RWPE1 (cell line): ENCODE data around the gene SF3A1.

ENCODE experiments used
- CTCF ChIA-PET: fragments of 350-600 bp; sonication (Branson Sonifier 250); formaldehyde crosslinking; extraction: SDS; loops from one replicate; lab custom pipeline; 2021; lab: Yijun Ruan, JAX
- POLR2A ChIA-PET: fragments of 400-600 bp; formaldehyde crosslinking; extraction: SDS; loops from one replicate; lab custom pipeline; 2020; ENCODE audit warnings: antibody characterized with exemption; ENCODE audit not compliant: low non-redundant PET; lab: Yijun Ruan, JAX
- DNase-seq: peaks from one replicate; pipeline ENCODE4 v3.0.0; 2012; ENCODE audit warnings: low spot score
- H3K27ac ChIP-seq: fragments of 450-650 bp; 2 replicates; pipeline ENCODE4 v1.5.1; 2017
- CTCF ChIP-seq: fragments of 450-650 bp; conservative IDR thresholded peaks from 2 replicates; pipeline ENCODE4 v1.5.1; 2017; ENCODE audit warnings: low read depth, mild to moderate bottlenecking

Gene SF3A1

GRCh38 chr22:30357236-30357570, 509 bp upstream of the SF3A1 start:
- DNase-seq = no peak
- no peak for TF ChIP-seq CTCF
- H3K27ac ChIP-seq = peak overlapping the region; percentile 87
- ChIA-PET POLR2A (interaction anchor here (0.6 kb wide), 1 partner anchor 61 kb away, joined by 3 read pairs; no protein-coding TSS in a partner anchor), CTCF (no interaction called here)

DNA sequence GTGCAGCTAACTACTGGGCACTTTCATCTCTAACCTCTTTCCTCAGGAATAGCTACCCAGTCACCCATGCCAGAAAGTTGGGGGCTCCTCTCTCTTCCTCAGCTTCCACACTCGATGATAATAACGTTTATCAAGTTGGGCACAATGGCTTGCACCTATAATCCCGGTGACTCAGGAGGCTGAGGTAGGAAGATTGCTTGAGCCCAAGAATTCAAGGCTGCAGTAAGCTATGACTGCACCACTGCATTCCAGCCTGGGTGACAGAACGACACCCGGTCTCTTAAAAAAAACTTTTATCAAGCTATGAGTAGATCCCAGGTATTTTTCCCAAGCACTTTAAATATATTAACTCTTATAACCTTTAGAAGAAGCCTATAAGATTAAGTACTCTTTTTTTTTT, 2.0 kb downstream of the SF3A1 start:
- H3K27ac ChIP-seq = no peak overlapping the region
- ChIA-PET POLR2A (no interaction called here), CTCF (interaction anchor here (0.6 kb wide), 2 partner anchors 95 to 531 kb away, joined by 3 to 5 read pairs; no protein-coding TSS in a partner anchor)
- TF ChIP-seq CTCF = no peak
- no peak for DNase-seq

- H3K27ac ChIP-seq = no peak overlapping the region
- CTCF ChIA-PET = interaction anchor here (0.6 kb wide), 1 partner anchor 36 kb away, joined by 3 read pairs; the partner anchor contains the start of gene RNF215
- POLR2A ChIA-PET = no interaction called here
- no peak for DNase-seq
- no peak for TF ChIP-seq CTCF
Observed at GRCh38 chr22:30351226-30351625, 5.5 kb downstream of the SF3A1 start.

DNA sequence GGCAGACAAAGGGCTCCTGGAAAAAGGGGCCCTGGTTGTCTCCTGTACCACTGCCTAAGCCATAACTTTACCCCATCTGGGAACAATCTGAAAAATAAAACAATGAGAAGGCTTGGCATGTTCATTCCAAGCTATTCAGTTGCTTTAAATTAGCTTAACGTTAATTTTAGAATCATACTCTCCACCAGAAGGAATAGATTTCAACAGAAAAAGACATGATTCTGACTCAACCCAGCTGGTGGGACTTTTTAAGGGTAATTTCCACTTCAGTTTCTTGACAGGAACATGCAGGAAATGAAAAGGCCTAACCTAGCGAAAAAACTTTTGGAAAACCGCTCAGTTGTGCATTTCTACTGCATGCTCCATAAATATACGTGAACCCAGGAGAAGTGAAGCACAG, 7.9 kb downstream of the SF3A1 start:
- H3K27ac ChIP-seq = no peak overlapping the region
- TF ChIP-seq CTCF = no peak
- ChIA-PET CTCF (no interaction called here), POLR2A (no interaction called here)
- DNase-seq = no peak

DNA sequence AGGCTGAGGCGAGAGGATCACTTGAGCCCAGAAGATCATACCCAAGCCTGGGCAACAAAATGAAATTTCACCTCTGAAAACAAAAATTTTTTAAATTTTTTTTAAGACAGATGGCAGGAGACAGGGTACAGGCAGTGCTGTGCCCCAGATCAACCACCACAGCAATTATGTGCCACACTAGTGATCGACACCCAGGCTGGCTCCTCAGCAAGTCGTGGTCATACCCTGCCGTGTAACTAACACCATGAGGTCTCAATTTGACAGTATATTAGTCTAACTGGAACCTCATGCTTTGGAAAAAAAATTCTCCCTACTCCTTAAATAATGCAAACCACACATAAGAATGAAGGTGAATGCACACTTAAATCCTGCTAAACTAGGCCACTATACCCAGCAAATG, 8.3 kb downstream of the SF3A1 start:
- CTCF ChIA-PET = no interaction called here
- no peak for DNase-seq
- H3K27ac ChIP-seq = peak overlapping the region; percentile 19; the same call in 1 of the 2 replicates
- POLR2A ChIA-PET = no interaction called here
- TF ChIP-seq CTCF = no peak

- DNase-seq = no peak
- no peak for TF ChIP-seq CTCF
- peak overlapping the region; percentile 19; the same call in 1 of the 2 replicates for H3K27ac ChIP-seq
- CTCF ChIA-PET = interaction anchor here (0.7 kb wide), 1 partner anchor 13 kb away, joined by 3 read pairs; no protein-coding TSS in a partner anchor
- POLR2A ChIA-PET = no interaction called here
Observed at GRCh38 chr22:30347255-30347892, 9.3 kb downstream of the SF3A1 start.
